Measurements from ENCODE around the gene RAP1GDS1. TPM values are rescaled to one million over a fixed set of nuclear protein-coding genes. Genes with fewer than 3 reads are reported as not detected.

The RAP1GDS1 gene
- total and polyA plus RNA-seq, 4 experiments from 2014 or later: 36.7 to 48.3 (median 43.8) TPM

DNA sequence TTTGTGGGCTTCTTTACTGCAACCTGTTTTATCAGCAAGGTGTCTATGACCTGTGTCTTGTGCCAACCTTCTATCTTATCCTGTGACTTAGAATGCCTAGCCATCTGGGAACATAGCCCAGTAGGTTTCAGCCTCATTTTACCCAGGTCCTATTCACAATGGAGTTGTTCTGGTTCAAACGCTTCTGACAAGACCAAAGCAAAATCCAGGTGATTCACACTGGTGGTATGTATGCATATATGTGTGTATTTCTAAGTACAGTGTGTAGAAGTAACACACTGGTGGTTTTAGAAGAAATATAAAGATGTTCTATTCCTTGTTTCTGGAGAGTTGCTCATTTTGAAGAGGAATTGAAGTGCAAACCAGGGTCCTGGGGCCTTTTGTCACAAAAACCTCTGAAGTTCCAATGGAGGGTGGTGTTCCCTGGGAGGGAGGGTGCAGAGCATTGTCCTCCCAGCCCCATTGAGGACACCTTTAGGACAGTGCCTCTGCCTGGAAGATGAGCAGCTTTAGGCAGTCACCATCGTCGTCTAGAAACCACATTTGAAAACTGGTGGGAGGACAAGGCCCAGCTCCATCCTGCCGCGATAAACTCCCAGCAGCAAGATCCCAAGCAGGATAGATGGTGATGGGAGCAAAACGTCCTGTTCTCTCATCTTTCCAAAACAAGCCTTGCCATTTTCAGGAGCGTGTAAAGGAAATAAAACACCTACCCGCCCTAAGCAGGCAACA lies 205.8 kb downstream of the RAP1GDS1 start:
- Histone ChIP-seq H3K4me1 (ENCODE audit: insufficient read depth, low read length) (peaks cover 19% of the 10 kb centered on the region), H3K4me3 (ENCODE audit: low read length in 2 of 2) (no peak overlapping the region), H3K27me3 (ENCODE audit: insufficient read depth, low read length) (no peaks in the 10 kb centered on the region), H3K9me3 (ENCODE audit: control insufficient read depth in 1 of 2, low read length in 2 of 2) (no peaks in the 10 kb centered on the region), H3K27ac (ENCODE audit: low read depth, low read length) (no peak overlapping the region), H3K36me3 (ENCODE audit: insufficient read depth, low read length) (no peaks in the 10 kb centered on the region)
- H3K9me3 Mint-ChIP-seq: no peaks in the 10 kb centered on the region
- peaks cover 15 to 28% (median 22%) of the 10 kb centered on the region in 4 donors for H3K4me1 Mint-ChIP-seq
- intact Hi-C loops (cut with micrococcal nuclease): loop anchor here (1.0 to 5.0 kb wide), 7 partner anchors 190 to 938 kb away; partner anchors contain the start of genes EIF4E, METAP1 and TSPAN5
- no peaks in the 10 kb centered on the region for H3K27me3 Mint-ChIP-seq
- H3K36me3 Mint-ChIP-seq: peaks cover 5 to 10% of the 10 kb centered on the region in 2 donors
- no peak for DNase-seq
- ChIA-PET CTCF (ENCODE audit: partially characterized antibody) (interaction anchor here (0.8 to 3.1 kb wide), 54 partner anchors 10 to 996 kb away, joined by 3 to 24 read pairs (median 4); partner anchors contain the start of genes METAP1, STPG2 and TSPAN5), POLR2A (ENCODE audit: partially characterized antibody) (interaction anchor here (0.8 to 1.5 kb wide), 5 partner anchors 191 to 589 kb away, joined by 3 to 7 read pairs (median 5); partner anchors contain the start of genes EIF4E and TSPAN5)
- H3K4me3 Mint-ChIP-seq: peak overlapping the region in 1 of 8 donors; percentile 81
- no peak overlapping the region for H3K27ac Mint-ChIP-seq

DNA sequence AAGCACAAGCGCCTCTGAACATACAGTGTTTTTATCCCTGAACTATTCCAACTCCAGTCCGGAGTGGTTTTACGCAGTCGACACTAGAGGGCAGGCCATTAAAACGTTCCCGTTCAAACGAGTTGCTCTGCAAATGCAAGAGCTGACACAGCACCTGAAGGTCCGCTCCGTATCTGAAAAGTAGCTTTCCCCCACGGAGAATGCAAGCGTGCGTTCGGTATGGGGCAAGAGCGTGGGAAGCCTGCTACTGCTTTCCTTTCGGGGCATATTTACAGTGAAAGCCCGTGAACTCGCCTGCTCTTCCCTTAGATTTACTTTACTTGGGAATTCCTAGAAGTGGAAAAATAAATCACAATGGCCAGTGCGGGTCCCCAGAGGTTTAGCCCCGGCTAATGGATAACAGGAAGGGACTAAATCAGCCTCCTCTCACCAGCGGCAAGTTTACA lies 206.5 kb downstream of the RAP1GDS1 start:
- POLR2A ChIA-PET (ENCODE audit: partially characterized antibody): interaction anchor here (0.8 to 1.5 kb wide), 6 partner anchors 19 to 589 kb away, joined by 3 to 7 read pairs (median 4); partner anchors contain the start of genes EIF4E and TSPAN5
- H3K4me3 Mint-ChIP-seq: peak overlapping the region; percentile 64 to 86 (median 79)

DNA sequence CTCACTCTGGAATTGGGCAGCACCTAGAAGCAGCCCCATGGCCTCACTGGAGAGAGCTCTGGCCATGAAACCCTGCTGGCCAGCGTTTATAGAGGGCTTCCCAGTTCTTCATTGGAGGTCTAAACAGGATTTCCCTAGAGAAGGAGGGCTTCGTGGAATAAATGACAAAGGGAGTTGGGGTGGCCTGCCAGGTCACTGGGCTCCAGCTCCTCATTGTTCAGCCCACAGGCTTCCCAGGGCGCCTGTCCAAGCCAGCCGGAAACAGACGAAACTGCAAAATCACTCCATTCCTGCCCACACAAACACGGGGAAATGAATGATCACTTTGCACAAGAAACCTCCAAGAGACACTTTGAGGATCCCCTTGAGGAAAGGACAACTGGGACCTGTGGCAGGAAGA lies 207.5 kb downstream of the RAP1GDS1 start:
- Histone ChIP-seq H3K36me3 (ENCODE audit: insufficient read depth, low read length) (no peaks in the 10 kb centered on the region), H3K27me3 (ENCODE audit: insufficient read depth, low read length) (no peaks in the 10 kb centered on the region), H3K4me1 (ENCODE audit: insufficient read depth, low read length) (peaks cover 19% of the 10 kb centered on the region), H3K9me3 (ENCODE audit: control insufficient read depth in 1 of 2, low read length in 2 of 2) (no peaks in the 10 kb centered on the region), H3K4me3 (ENCODE audit: low read length in 2 of 2) (no peak overlapping the region), H3K27ac (ENCODE audit: low read depth, low read length) (no peak overlapping the region)
- Mint-ChIP-seq H3K36me3 (peaks cover 18 to 21% of the 10 kb centered on the region in 2 donors), H3K4me3 (no peak overlapping the region), H3K9me3 (no peaks in the 10 kb centered on the region), H3K4me1 (peaks cover 15 to 32% (median 26%) of the 10 kb centered on the region in 4 donors), H3K27ac (no peak overlapping the region), H3K27me3 (no peaks in the 10 kb centered on the region)
- intact Hi-C loops (cut with micrococcal nuclease): loop anchor here (5.0 kb wide), 3 partner anchors 189 to 459 kb away; partner anchors contain the start of genes EIF4E and TSPAN5
- CTCF ChIA-PET (ENCODE audit: partially characterized antibody): interaction anchor here (1.0 to 3.1 kb wide), 11 partner anchors 15 to 587 kb away, joined by 3 to 24 read pairs (median 8); partner anchors contain the start of gene METAP1
- no peak for DNase-seq
- POLR2A ChIA-PET (ENCODE audit: partially characterized antibody): interaction anchor here (1.1 to 1.5 kb wide), 3 partner anchors 20 to 587 kb away, joined by 4 to 7 read pairs (median 5); partner anchors contain the start of gene TSPAN5

More for the DNA sequence above, 206.5 kb downstream of the RAP1GDS1 start:
- Histone ChIP-seq H3K4me1 (ENCODE audit: insufficient read depth, low read length) (peaks cover 19% of the 10 kb centered on the region), H3K9me3 (ENCODE audit: control insufficient read depth in 1 of 2, low read length in 2 of 2) (no peaks in the 10 kb centered on the region), H3K4me3 (ENCODE audit: low read length in 2 of 2) (peak overlapping the region in 1 of 2 donors; percentile 47), H3K27me3 (ENCODE audit: insufficient read depth, low read length) (no peaks in the 10 kb centered on the region), H3K27ac (ENCODE audit: low read depth, low read length) (no peak overlapping the region), H3K36me3 (ENCODE audit: insufficient read depth, low read length) (no peaks in the 10 kb centered on the region)
- H3K4me1 Mint-ChIP-seq: peaks cover 15 to 32% (median 24%) of the 10 kb centered on the region in 4 donors
- H3K9me3 Mint-ChIP-seq: no peaks in the 10 kb centered on the region
- peak; percentile 65 to 71 (median 66) for DNase-seq
- H3K27me3 Mint-ChIP-seq: no peaks in the 10 kb centered on the region
- CTCF ChIA-PET (ENCODE audit: partially characterized antibody): interaction anchor here (0.6 to 3.1 kb wide), 66 partner anchors 9 to 996 kb away, joined by 3 to 24 read pairs (median 4); partner anchors contain the start of genes METAP1, STPG2 and TSPAN5
- H3K27ac Mint-ChIP-seq: peak overlapping the region in 4 of 7 donors; percentile 27 to 74 (median 43)
- H3K36me3 Mint-ChIP-seq: peaks cover 11 to 16% of the 10 kb centered on the region in 2 donors
- intact Hi-C loops (cut with micrococcal nuclease): loop anchor here (1.0 to 5.0 kb wide), 7 partner anchors 190 to 938 kb away; partner anchors contain the start of genes EIF4E, METAP1 and TSPAN5

DNA sequence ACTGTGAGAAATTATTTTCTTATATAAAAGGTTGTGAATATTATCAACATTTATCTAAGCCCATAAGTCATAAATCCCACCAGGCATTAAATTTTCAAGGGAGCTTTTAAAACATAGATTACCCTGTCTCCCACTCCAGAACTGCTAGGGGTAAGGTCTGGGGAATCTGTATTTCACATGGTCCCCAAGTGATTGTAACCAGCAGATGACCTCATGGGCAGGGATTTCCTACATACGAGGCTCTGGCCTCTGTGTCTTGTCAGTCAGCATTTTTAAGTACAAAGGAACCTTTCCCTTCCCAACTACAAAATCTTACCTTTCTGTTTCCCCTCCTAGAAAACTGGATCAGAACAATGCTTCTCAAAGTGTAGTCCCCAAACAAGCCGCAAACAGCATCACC lies 208.6 kb downstream of the RAP1GDS1 start:
- Mint-ChIP-seq H3K4me1 (peaks cover 15 to 32% (median 26%) of the 10 kb centered on the region in 4 donors), H3K9me3 (no peaks in the 10 kb centered on the region), H3K36me3 (peaks cover 22 to 29% of the 10 kb centered on the region in 2 donors), H3K27ac (peak overlapping the region in 2 of 7 donors; percentile 35 to 90), H3K4me3 (no peak overlapping the region), H3K27me3 (no peaks in the 10 kb centered on the region)
- DNase-seq: no peak
- H3K4me1 ChIP-seq (ENCODE audit: insufficient read depth, low read length): peaks cover 19% of the 10 kb centered on the region
- no peak overlapping the region for H3K27ac ChIP-seq (ENCODE audit: low read depth, low read length)
- intact Hi-C loops (cut with micrococcal nuclease): loop anchor here (5.0 kb wide), 3 partner anchors 188 to 458 kb away; partner anchors contain the start of genes EIF4E and TSPAN5
- H3K4me3 ChIP-seq (ENCODE audit: low read length in 2 of 2): no peak overlapping the region
- no peaks in the 10 kb centered on the region for H3K9me3 ChIP-seq (ENCODE audit: control insufficient read depth in 1 of 2, low read length in 2 of 2)
- no peaks in the 10 kb centered on the region for H3K36me3 ChIP-seq (ENCODE audit: insufficient read depth, low read length)
- CTCF ChIA-PET (ENCODE audit: partially characterized antibody): interaction anchor here (1.1 to 3.1 kb wide), 4 partner anchors 16 to 587 kb away, joined by 3 to 11 read pairs (median 5); no protein-coding TSS in a partner anchor
- no peaks in the 10 kb centered on the region for H3K27me3 ChIP-seq (ENCODE audit: insufficient read depth, low read length)
- POLR2A ChIA-PET (ENCODE audit: partially characterized antibody): no interaction called here

DNA sequence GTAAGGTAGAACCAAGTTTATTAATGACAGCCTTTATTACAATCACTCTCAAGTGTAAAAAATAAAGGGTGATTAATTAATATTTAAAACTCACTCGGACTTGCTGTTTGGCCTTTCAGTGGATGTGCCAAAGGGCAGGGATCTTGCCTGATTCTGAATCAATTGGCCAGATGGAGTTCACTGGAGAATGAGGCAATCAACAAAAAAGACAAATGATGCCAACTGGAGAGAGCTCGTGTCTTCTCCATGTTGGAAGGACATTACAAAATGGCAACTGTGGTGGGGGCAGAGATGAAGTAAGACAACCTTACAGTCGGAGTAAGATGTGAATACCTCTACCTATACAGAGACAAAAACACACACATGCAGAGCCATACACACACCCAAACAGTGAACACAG lies 209.2 kb downstream of the RAP1GDS1 start:
- CTCF ChIA-PET (ENCODE audit: partially characterized antibody): interaction anchor here (1.1 to 2.1 kb wide), 3 partner anchors 13 to 586 kb away, joined by 3 to 7 read pairs (median 3); no protein-coding TSS in a partner anchor
- H3K4me1 Mint-ChIP-seq: peaks cover 15 to 32% (median 26%) of the 10 kb centered on the region in 4 donors

DNA sequence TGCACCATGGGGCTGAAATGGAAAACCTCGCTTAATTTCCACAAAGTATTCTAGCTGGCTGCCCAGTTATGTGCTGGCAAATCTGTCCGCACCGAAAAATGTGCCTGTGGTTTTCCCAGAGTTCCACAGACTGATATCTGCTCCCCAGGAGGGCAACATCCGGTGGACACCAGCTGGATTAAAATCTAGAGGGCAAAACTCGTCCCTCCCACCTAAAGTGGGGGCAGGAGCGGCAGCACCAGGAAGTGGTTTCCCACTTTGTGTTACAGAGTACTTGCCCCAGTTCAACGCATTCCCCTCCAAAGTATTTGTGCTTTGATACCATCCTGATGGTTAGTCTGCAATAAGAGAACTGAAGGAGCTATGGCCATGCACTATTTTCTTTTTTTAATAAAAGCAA lies 209.6 kb downstream of the RAP1GDS1 start:
- ChIA-PET CTCF (ENCODE audit: partially characterized antibody) (interaction anchor here (0.7 to 2.1 kb wide), 4 partner anchors 12 to 586 kb away, joined by 3 to 7 read pairs (median 3); no protein-coding TSS in a partner anchor), POLR2A (ENCODE audit: partially characterized antibody) (interaction anchor here (0.6 to 1.8 kb wide), 2 partner anchors 188 to 328 kb away, joined by 3 to 4 read pairs; partner anchors contain the start of genes STPG2 and TSPAN5)
- H3K4me3 ChIP-seq (ENCODE audit: low read length in 2 of 2): no peak overlapping the region
- no peaks in the 10 kb centered on the region for H3K27me3 ChIP-seq (ENCODE audit: insufficient read depth, low read length)
- H3K4me1 ChIP-seq (ENCODE audit: insufficient read depth, low read length): peaks cover 19% of the 10 kb centered on the region
- Mint-ChIP-seq H3K27me3 (no peaks in the 10 kb centered on the region), H3K36me3 (peaks cover 30 to 37% of the 10 kb centered on the region in 2 donors), H3K4me1 (peaks cover 15 to 32% (median 26%) of the 10 kb centered on the region in 4 donors), H3K4me3 (peak overlapping the region in 2 of 8 donors; percentile 17 to 31), H3K27ac (peak overlapping the region in 3 of 7 donors; percentile 35 to 78 (median 70)), H3K9me3 (no peaks in the 10 kb centered on the region)
- H3K36me3 ChIP-seq (ENCODE audit: insufficient read depth, low read length): no peaks in the 10 kb centered on the region
- no peaks in the 10 kb centered on the region for H3K9me3 ChIP-seq (ENCODE audit: control insufficient read depth in 1 of 2, low read length in 2 of 2)
- intact Hi-C loops (cut with micrococcal nuclease): no loop called here
- no peak overlapping the region for H3K27ac ChIP-seq (ENCODE audit: low read depth, low read length)
- DNase-seq: no peak

More for the DNA sequence above, 209.2 kb downstream of the RAP1GDS1 start:
- Histone ChIP-seq H3K9me3 (ENCODE audit: control insufficient read depth in 1 of 2, low read length in 2 of 2) (no peaks in the 10 kb centered on the region), H3K27me3 (ENCODE audit: insufficient read depth, low read length) (no peaks in the 10 kb centered on the region), H3K4me1 (ENCODE audit: insufficient read depth, low read length) (peaks cover 19% of the 10 kb centered on the region), H3K4me3 (ENCODE audit: low read length in 2 of 2) (no peak overlapping the region), H3K27ac (ENCODE audit: low read depth, low read length) (no peak overlapping the region), H3K36me3 (ENCODE audit: insufficient read depth, low read length) (no peaks in the 10 kb centered on the region)
- Mint-ChIP-seq H3K27me3 (no peaks in the 10 kb centered on the region), H3K27ac (peak overlapping the region in 3 of 7 donors; percentile 35 to 90 (median 56)), H3K4me3 (no peak overlapping the region), H3K36me3 (peaks cover 28 to 35% of the 10 kb centered on the region in 2 donors), H3K9me3 (no peaks in the 10 kb centered on the region)
- intact Hi-C loops (cut with micrococcal nuclease): no loop called here
- no peak for DNase-seq
- POLR2A ChIA-PET (ENCODE audit: partially characterized antibody): interaction anchor here (1.8 kb wide), 1 partner anchor 328 kb away, joined by 4 read pairs; the partner anchor contains the start of gene STPG2

Measured in CD4-positive, alpha-beta memory T cell (primary cell).